H1 (cell line): ENCODE measurements around the gene DXO.

Source experiments
- CBX5 ChIP-seq: fragments of 300-800, 300-1000 bp; sonication (generic); IDR thresholded peaks from 2 replicates; pipeline ENCODE4 v1.7.1; 2016; ENCODE audit warnings: antibody characterized with exemption, low read length, low read depth
- CHD7 ChIP-seq: fragments of 300-600 bp; sonication (generic); IDR thresholded peaks from 2 replicates; pipeline ENCODE4 v1.7.1; 2012; ENCODE audit warnings: low read length, moderate library complexity, mild to moderate bottlenecking, inconsistent platforms; ENCODE audit not compliant: insufficient replicate concordance
- CTCF ChIP-seq, 3 experiments: IDR thresholded peaks; 1 replicate in 2 of 3; 2 replicates in 1 of 3; pipeline versions ENCODE4 v1.5.1 to v1.6.1; 2011; ENCODE audit warnings: low read length in 3 of 3, mild to moderate bottlenecking in 3 of 3, inconsistent platforms in 2 of 3, low read depth in 1 of 3, moderate library complexity in 1 of 3; ENCODE audit not compliant: insufficient read depth in 1 of 3; ENCODE audit errors: control extremely low read depth in 1 of 3
- EZH2 ChIP-seq: fragments of 200-600 bp; sonication (generic); IDR thresholded peaks from 2 replicates; pipeline ENCODE4 v1.7.1; 2012; ENCODE audit warnings: low read depth, mild to moderate bottlenecking, moderate library complexity, low read length, inconsistent platforms; ENCODE audit not compliant: severe bottlenecking
- MAX ChIP-seq: IDR thresholded peaks from 2 replicates; pipeline ENCODE4 v1.6.1; 2012; ENCODE audit warnings: inconsistent platforms
- POLR2A ChIP-seq, 2 experiments: IDR thresholded peaks; 1 replicate in 1 of 2; 2 replicates in 1 of 2; pipeline ENCODE4 v1.6.1; 2011; ENCODE audit warnings: low read depth in 2 of 2, low read length in 2 of 2, mild to moderate bottlenecking in 2 of 2; ENCODE audit errors: control extremely low read depth in 1 of 2
- RFX5 ChIP-seq: IDR thresholded peaks from 2 replicates; pipeline ENCODE4 v1.6.1; 2011; ENCODE audit warnings: low read depth, low read length, improper control_type of control experiment, borderline replicate concordance
- SIN3A ChIP-seq, 2 experiments: IDR thresholded peaks in 1 of 2; conservative IDR thresholded peaks in 1 of 2; 2 replicates each; pipeline ENCODE4 v1.6.1; 2011 to 2012; ENCODE audit warnings: low read length in 2 of 2, improper control_type of control experiment in 1 of 2, low read depth in 1 of 2, mild to moderate bottlenecking in 1 of 2
- SUZ12 ChIP-seq: fragments of 200-600 bp; sonication (generic); IDR thresholded peaks from 2 replicates; pipeline ENCODE4 v1.6.1; 2012; ENCODE audit warnings: mild to moderate bottlenecking, inconsistent platforms, low read length, moderate library complexity, mixed read lengths
- TAF1 ChIP-seq: IDR thresholded peaks from 2 replicates; pipeline ENCODE4 v1.6.1; 2011; ENCODE audit warnings: mild to moderate bottlenecking, low read depth, low read length
- TEAD4 ChIP-seq: IDR thresholded peaks from 2 replicates; pipeline ENCODE4 v1.6.1; 2012; ENCODE audit warnings: low read depth, low read length, inconsistent platforms, mixed read lengths
- USF2 ChIP-seq: IDR thresholded peaks from 2 replicates; pipeline ENCODE4 v1.6.1; 2011; ENCODE audit warnings: low read length, improper control_type of control experiment

- TF ChIP-seq SIN3A (conservative IDR thresholded peaks at IDR 0.05 in 1 of 2, IDR thresholded peaks at IDR 0.05 in 1 of 2; ENCODE audit: low read depth in 1 of 2, low read length in 2 of 2) (no peak), RFX5 (no peak), CTCF (IDR thresholded peaks at IDR 0.05; ENCODE audit: control extremely low read depth in 1 of 3, insufficient read depth in 1 of 3, low read depth in 1 of 3, low read length in 3 of 3) (no peak), CBX5 (no peak), CHD7 (no peak), TEAD4 (no peak), TAF1 (no peak), MAX (no peak), EZH2 (no peak), USF2 (no peak), SUZ12 (no peak), POLR2A (IDR thresholded peaks at IDR 0.05; ENCODE audit: control extremely low read depth in 1 of 2, low read depth in 2 of 2, low read length in 2 of 2) (no peak)
These were observed 25.5 kb downstream of the DXO start for GRCh38 chr6:31946370-31946885.
